ENCODE results near the gene NRDC.

The NRDC gene

DNA sequence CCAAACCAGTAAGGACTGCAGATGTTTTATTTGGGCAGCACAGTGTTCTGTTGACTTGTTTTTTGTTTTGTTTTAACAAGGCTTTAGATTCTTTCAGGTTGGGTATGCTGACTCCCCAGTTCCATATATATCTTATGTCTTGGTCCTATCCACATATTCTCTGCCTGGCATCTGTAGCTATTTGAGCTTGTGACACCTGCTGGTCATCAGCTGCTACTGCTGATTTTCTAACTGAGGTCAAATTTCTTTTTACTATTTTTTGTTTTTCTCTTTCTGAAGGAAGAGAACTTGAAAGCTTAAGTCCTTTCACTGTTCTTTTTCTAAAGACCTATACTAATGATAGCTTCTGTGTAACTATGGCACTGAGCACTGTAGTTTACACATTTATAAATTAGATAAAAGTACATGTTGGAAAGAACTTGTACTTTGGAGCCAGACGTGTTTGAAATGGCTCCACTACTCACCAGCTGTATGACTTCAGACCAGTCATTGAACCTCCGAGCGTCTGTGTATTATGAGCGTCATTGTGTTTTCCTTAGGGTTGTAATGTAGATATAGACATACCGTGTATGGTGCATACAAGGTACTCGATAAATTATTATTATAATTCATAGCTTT lies 109.4 kb downstream of the NRDC start:
- H3K27me3 ChIP-seq (ENCODE audit: control insufficient read depth in 1 of 2, insufficient read depth in 2 of 2, low read length in 2 of 2) = no peaks in the 10 kb centered on the region
- no peaks in the 10 kb centered on the region for H3K4me1 ChIP-seq (ENCODE audit: control insufficient read depth, insufficient read depth, low read length)
- no peak overlapping the region for H3K4me3 ChIP-seq (ENCODE audit: low read length in 2 of 2)
- no peak overlapping the region for H3K27ac ChIP-seq (ENCODE audit: low read length)
- H3K9ac ChIP-seq (ENCODE audit: low read length in 2 of 2) = no peak overlapping the region
- H3K36me3 ChIP-seq (ENCODE audit: control insufficient read depth in 2 of 2, insufficient read depth in 2 of 2, low read length in 2 of 2) = peaks cover 6 to 18% of the 10 kb centered on the region in 2 donors
- H3K9me3 ChIP-seq (ENCODE audit: control insufficient read depth in 2 of 2, low read length in 2 of 2) = no peaks in the 10 kb centered on the region

DNA sequence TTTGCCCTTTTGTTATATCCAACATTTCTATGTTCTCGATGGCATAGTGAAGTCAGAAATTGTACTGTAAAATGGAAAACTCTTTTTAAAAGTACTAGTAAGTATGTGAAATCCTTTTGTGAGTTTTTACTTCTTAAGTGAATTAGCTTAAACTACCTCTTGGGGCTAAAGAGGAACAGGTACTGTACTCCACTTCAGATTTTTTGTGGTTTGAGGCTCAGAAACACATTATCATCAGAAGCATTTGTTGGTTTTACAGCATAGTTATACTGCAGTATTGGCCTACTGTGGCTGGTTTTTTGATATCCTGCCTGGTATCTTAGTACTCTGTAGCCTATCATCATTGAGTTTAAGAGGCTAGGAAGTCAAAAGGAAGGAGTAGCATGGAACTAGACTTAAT lies 117.2 kb downstream of the NRDC start:
- no peaks in the 10 kb centered on the region for H3K27me3 ChIP-seq (ENCODE audit: control insufficient read depth in 1 of 2, insufficient read depth in 2 of 2, low read length in 2 of 2)
- no peaks in the 10 kb centered on the region for H3K9me3 ChIP-seq (ENCODE audit: control insufficient read depth in 2 of 2, low read length in 2 of 2)
- no peaks in the 10 kb centered on the region for H3K36me3 ChIP-seq (ENCODE audit: control insufficient read depth in 2 of 2, insufficient read depth in 2 of 2, low read length in 2 of 2)

GRCh38 chr1:51760872-51761271 lies 117.7 kb downstream of the NRDC start:
- no peaks in the 10 kb centered on the region for H3K4me1 ChIP-seq (ENCODE audit: control insufficient read depth, insufficient read depth, low read length)
- H3K9ac ChIP-seq (ENCODE audit: low read length in 2 of 2) = no peak overlapping the region
- H3K9me3 ChIP-seq (ENCODE audit: control insufficient read depth in 2 of 2, low read length in 2 of 2) = no peaks in the 10 kb centered on the region
- H3K36me3 ChIP-seq (ENCODE audit: control insufficient read depth in 2 of 2, insufficient read depth in 2 of 2, low read length in 2 of 2) = no peaks in the 10 kb centered on the region
- no peak overlapping the region for H3K27ac ChIP-seq (ENCODE audit: low read length)
- no peaks in the 10 kb centered on the region for H3K27me3 ChIP-seq (ENCODE audit: control insufficient read depth in 1 of 2, insufficient read depth in 2 of 2, low read length in 2 of 2)
- no peak overlapping the region for H3K4me3 ChIP-seq (ENCODE audit: low read length in 2 of 2)

More for the DNA sequence above, 117.2 kb downstream of the NRDC start:
- Histone ChIP-seq H3K4me3 (ENCODE audit: low read length in 2 of 2) (no peak overlapping the region), H3K9ac (ENCODE audit: low read length in 2 of 2) (no peak overlapping the region), H3K4me1 (ENCODE audit: control insufficient read depth, insufficient read depth, low read length) (no peaks in the 10 kb centered on the region), H3K27ac (ENCODE audit: low read length) (no peak overlapping the region)

DNA sequence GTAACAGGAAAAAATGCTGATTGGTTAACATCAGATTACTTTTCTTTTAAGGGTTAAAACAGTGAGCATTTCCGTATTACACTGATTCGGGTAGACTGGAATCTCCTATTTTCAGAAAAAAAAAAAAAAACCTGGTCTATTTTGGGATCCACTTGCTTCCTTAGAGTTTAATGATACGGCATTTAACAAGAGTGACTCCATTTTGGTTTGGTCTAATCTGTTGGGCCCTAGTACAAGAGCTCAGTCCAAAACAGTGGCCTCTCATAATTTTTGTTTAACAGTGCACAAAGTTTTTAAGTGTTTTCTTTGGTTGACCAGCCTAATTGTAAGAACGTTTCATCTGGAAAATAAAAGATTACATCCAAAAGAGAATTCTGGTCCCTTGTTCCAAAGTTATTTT lies 120.2 kb downstream of the NRDC start:
- Histone ChIP-seq H3K9me3 (ENCODE audit: control insufficient read depth in 2 of 2, low read length in 2 of 2) (no peaks in the 10 kb centered on the region), H3K27me3 (ENCODE audit: control insufficient read depth in 1 of 2, insufficient read depth in 2 of 2, low read length in 2 of 2) (no peaks in the 10 kb centered on the region), H3K36me3 (ENCODE audit: control insufficient read depth in 2 of 2, insufficient read depth in 2 of 2, low read length in 2 of 2) (no peaks in the 10 kb centered on the region), H3K9ac (ENCODE audit: low read length in 2 of 2) (no peak overlapping the region), H3K27ac (ENCODE audit: low read length) (no peak overlapping the region), H3K4me3 (ENCODE audit: low read length in 2 of 2) (no peak overlapping the region), H3K4me1 (ENCODE audit: control insufficient read depth, insufficient read depth, low read length) (no peaks in the 10 kb centered on the region)

GRCh38 chr1:51756290-51756689 lies 122.2 kb downstream of the NRDC start:
- no peaks in the 10 kb centered on the region for H3K4me1 ChIP-seq (ENCODE audit: control insufficient read depth, insufficient read depth, low read length)

GRCh38 chr1:51755437-51755836 lies 123.1 kb downstream of the NRDC start:
- Histone ChIP-seq H3K9ac (ENCODE audit: low read length in 2 of 2) (no peak overlapping the region), H3K9me3 (ENCODE audit: control insufficient read depth in 2 of 2, low read length in 2 of 2) (peaks cover 0 to 2% of the 10 kb centered on the region in 2 donors)

More at GRCh38 chr1:51756290-51756689, 122.2 kb downstream of the NRDC start:
- H3K36me3 ChIP-seq (ENCODE audit: control insufficient read depth in 2 of 2, insufficient read depth in 2 of 2, low read length in 2 of 2) = peaks cover 6 to 9% of the 10 kb centered on the region in 2 donors
- H3K27ac ChIP-seq (ENCODE audit: low read length) = no peak overlapping the region
- H3K4me3 ChIP-seq (ENCODE audit: low read length in 2 of 2) = no peak overlapping the region
- H3K9ac ChIP-seq (ENCODE audit: low read length in 2 of 2) = no peak overlapping the region
- no peaks in the 10 kb centered on the region for H3K27me3 ChIP-seq (ENCODE audit: control insufficient read depth in 1 of 2, insufficient read depth in 2 of 2, low read length in 2 of 2)
- peaks cover 0 to 2% of the 10 kb centered on the region in 2 donors for H3K9me3 ChIP-seq (ENCODE audit: control insufficient read depth in 2 of 2, low read length in 2 of 2)

DNA sequence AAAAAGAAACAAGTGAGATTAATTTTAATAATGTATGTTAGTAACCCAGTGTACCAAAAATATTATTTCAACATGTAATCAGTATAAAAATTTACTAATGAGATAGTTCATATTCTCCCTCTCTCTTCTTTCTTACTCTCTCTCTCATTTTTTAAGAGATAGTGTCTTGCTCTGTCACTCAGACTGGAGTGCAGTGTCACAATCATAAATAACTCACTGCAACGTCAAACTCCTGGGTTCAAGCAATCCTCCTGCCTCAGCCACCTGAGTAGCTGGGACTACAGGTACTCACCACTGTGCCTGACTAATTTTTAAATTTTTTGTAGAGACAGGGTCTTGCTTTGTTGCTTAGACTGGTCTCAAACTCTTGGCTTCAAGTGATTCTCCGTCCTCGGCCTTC lies 123.9 kb downstream of the NRDC start:
- Histone ChIP-seq H3K9me3 (ENCODE audit: control insufficient read depth in 2 of 2, low read length in 2 of 2) (peaks cover 0 to 2% of the 10 kb centered on the region in 2 donors), H3K4me3 (ENCODE audit: low read length in 2 of 2) (no peak overlapping the region), H3K9ac (ENCODE audit: low read length in 2 of 2) (no peak overlapping the region), H3K36me3 (ENCODE audit: control insufficient read depth in 2 of 2, insufficient read depth in 2 of 2, low read length in 2 of 2) (peaks cover 6 to 9% of the 10 kb centered on the region in 2 donors), H3K4me1 (ENCODE audit: control insufficient read depth, insufficient read depth, low read length) (no peaks in the 10 kb centered on the region), H3K27me3 (ENCODE audit: control insufficient read depth in 1 of 2, insufficient read depth in 2 of 2, low read length in 2 of 2) (no peaks in the 10 kb centered on the region), H3K27ac (ENCODE audit: low read length) (no peak overlapping the region)

More at GRCh38 chr1:51755437-51755836, 123.1 kb downstream of the NRDC start:
- Histone ChIP-seq H3K4me3 (ENCODE audit: low read length in 2 of 2) (no peak overlapping the region), H3K27ac (ENCODE audit: low read length) (no peak overlapping the region), H3K4me1 (ENCODE audit: control insufficient read depth, insufficient read depth, low read length) (no peaks in the 10 kb centered on the region), H3K36me3 (ENCODE audit: control insufficient read depth in 2 of 2, insufficient read depth in 2 of 2, low read length in 2 of 2) (peaks cover 6 to 9% of the 10 kb centered on the region in 2 donors), H3K27me3 (ENCODE audit: control insufficient read depth in 1 of 2, insufficient read depth in 2 of 2, low read length in 2 of 2) (no peaks in the 10 kb centered on the region)

- no peak overlapping the region for H3K4me3 ChIP-seq (ENCODE audit: low read length in 2 of 2)
- no peak overlapping the region for H3K27ac ChIP-seq (ENCODE audit: low read length)
- no peaks in the 10 kb centered on the region for H3K27me3 ChIP-seq (ENCODE audit: control insufficient read depth in 1 of 2, insufficient read depth in 2 of 2, low read length in 2 of 2)
- peaks cover 0 to 2% of the 10 kb centered on the region in 2 donors for H3K9me3 ChIP-seq (ENCODE audit: control insufficient read depth in 2 of 2, low read length in 2 of 2)
- no peak overlapping the region for H3K9ac ChIP-seq (ENCODE audit: low read length in 2 of 2)
- no peaks in the 10 kb centered on the region for H3K4me1 ChIP-seq (ENCODE audit: control insufficient read depth, insufficient read depth, low read length)
- peaks cover 9 to 10% of the 10 kb centered on the region in 2 donors for H3K36me3 ChIP-seq (ENCODE audit: control insufficient read depth in 2 of 2, insufficient read depth in 2 of 2, low read length in 2 of 2)
These were observed 124.6 kb downstream of the NRDC start for GRCh38 chr1:51753969-51754368.

DNA sequence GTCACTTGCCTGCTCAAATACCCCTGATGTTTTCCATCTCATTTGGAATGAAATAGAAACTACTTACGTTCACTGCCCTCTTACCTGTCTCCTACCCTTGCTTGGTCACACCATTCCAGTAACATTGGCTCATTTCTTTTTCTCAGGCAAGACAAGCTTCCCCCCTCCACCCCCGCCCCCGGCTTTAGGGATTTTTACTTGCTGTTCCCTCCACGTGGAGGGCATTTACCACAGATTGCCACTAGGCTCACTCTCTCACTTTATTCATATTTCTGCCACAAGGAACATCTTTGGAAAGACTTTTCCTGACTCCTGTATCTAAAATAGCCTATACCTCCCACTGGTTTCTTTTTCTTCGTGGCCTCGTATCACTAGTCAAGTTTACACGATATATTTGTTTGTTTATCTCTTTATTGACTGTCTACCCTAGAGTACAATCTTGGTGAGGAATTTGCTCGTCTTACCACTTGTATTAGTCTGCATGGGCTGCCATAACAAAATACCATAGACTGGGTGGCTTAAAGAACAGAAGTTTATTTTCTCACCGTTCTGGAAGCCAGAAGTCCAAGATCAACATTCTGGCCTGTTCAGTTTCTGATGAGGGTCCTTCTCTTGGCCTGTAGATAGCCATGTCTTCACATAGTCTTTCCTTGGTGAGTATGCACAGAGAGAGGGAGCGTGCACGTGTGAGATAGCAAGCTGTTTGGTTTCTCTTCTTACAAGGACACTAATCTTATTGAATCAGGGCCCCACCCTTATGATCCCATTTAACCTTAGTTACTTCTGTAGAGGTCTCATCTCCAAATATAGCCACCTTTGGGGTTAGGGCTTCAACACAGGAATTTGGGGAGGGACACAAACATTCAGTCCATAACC lies 126.2 kb downstream of the NRDC start:
- Histone ChIP-seq H3K9me3 (ENCODE audit: control insufficient read depth in 2 of 2, low read length in 2 of 2) (peaks cover 0 to 2% of the 10 kb centered on the region in 2 donors), H3K27ac (ENCODE audit: low read length) (no peak overlapping the region), H3K9ac (ENCODE audit: low read length in 2 of 2) (no peak overlapping the region), H3K4me1 (ENCODE audit: control insufficient read depth, insufficient read depth, low read length) (no peaks in the 10 kb centered on the region), H3K27me3 (ENCODE audit: control insufficient read depth in 1 of 2, insufficient read depth in 2 of 2, low read length in 2 of 2) (no peaks in the 10 kb centered on the region), H3K36me3 (ENCODE audit: control insufficient read depth in 2 of 2, insufficient read depth in 2 of 2, low read length in 2 of 2) (peaks cover 9 to 10% of the 10 kb centered on the region in 2 donors), H3K4me3 (ENCODE audit: low read length in 2 of 2) (no peak overlapping the region)

DNA sequence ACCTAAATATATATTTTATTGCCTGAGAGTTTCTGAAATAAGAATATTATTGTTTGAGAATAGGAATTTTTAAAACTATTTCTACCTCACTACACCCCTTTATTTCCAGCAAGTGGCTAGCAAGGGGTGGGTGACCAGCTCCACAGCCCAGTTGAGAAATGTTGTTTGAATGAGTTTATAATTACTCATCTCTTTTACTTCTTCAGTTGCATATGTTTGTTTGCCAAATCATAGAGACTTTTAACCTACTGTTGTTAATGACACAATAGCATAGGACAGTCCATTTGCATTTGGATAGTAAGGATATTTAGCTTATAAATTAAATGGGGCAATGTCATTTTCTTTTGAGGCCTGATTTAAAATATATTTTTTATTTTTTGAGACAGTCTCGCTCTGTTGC lies 127.8 kb downstream of the NRDC start:
- Histone ChIP-seq H3K4me3 (ENCODE audit: low read length in 2 of 2) (no peak overlapping the region), H3K27me3 (ENCODE audit: control insufficient read depth in 1 of 2, insufficient read depth in 2 of 2, low read length in 2 of 2) (no peaks in the 10 kb centered on the region), H3K9ac (ENCODE audit: low read length in 2 of 2) (no peak overlapping the region), H3K36me3 (ENCODE audit: control insufficient read depth in 2 of 2, insufficient read depth in 2 of 2, low read length in 2 of 2) (peaks cover 9 to 10% of the 10 kb centered on the region in 2 donors), H3K9me3 (ENCODE audit: control insufficient read depth in 2 of 2, low read length in 2 of 2) (peaks cover 0 to 2% of the 10 kb centered on the region in 2 donors), H3K4me1 (ENCODE audit: control insufficient read depth, insufficient read depth, low read length) (no peaks in the 10 kb centered on the region), H3K27ac (ENCODE audit: low read length) (no peak overlapping the region)

GRCh38 chr1:51750218-51750617 lies 128.3 kb downstream of the NRDC start:
- H3K4me1 ChIP-seq (ENCODE audit: control insufficient read depth, insufficient read depth, low read length) = no peaks in the 10 kb centered on the region
- H3K27ac ChIP-seq (ENCODE audit: low read length) = no peak overlapping the region
- peaks cover 9 to 10% of the 10 kb centered on the region in 2 donors for H3K36me3 ChIP-seq (ENCODE audit: control insufficient read depth in 2 of 2, insufficient read depth in 2 of 2, low read length in 2 of 2)

More at GRCh38 chr1:51750218-51750617, 128.3 kb downstream of the NRDC start:
- Histone ChIP-seq H3K9me3 (ENCODE audit: control insufficient read depth in 2 of 2, low read length in 2 of 2) (peaks cover 0 to 2% of the 10 kb centered on the region in 2 donors), H3K27me3 (ENCODE audit: control insufficient read depth in 1 of 2, insufficient read depth in 2 of 2, low read length in 2 of 2) (no peaks in the 10 kb centered on the region), H3K9ac (ENCODE audit: low read length in 2 of 2) (no peak overlapping the region), H3K4me3 (ENCODE audit: low read length in 2 of 2) (no peak overlapping the region)

Measured in stomach smooth muscle (tissue), 2 donors.